Endothelial cell of umbilical vein (primary cell): ENCODE measurements around the gene ZNF428. TPM values are rescaled to one million over a fixed set of nuclear protein-coding genes. Genes with fewer than 3 reads are reported as not detected.

Experiments used
- BruUV-seq: library from RNA; stranded (reverse); fragments of 400-500 nt; replicated peaks from 2 replicates; lab custom pipeline; 2021; lab: Mats Ljungman, UMichigan
- CTCF ChIA-PET: fragments of 300-600, 350-600 bp; sonication (Branson Sonifier 250); formaldehyde crosslinking; loops from one replicate; lab custom pipeline; 2021; ENCODE audit warnings: antibody characterized with exemption, inconsistent platforms; lab: Charles Lee
- POLR2A ChIA-PET: fragments of 300-600, 350-600 bp; sonication (Branson Sonifier 250); formaldehyde crosslinking; loops from one replicate; lab custom pipeline; 2021; ENCODE audit warnings: antibody characterized with exemption, inconsistent platforms; lab: Charles Lee
- DNase-seq: peaks from one replicate; pipeline ENCODE4 v3.0.0-alpha.2; 2011; ENCODE audit warnings: low read depth, low spot score
- FAIRE-seq: peaks from 2 replicates; lab custom pipeline; 2011; peaks lifted over from hg19 to GRCh38; lab: Jason Lieb, UNC
- H2AFZ ChIP-seq: 2 replicates; pipeline ENCODE4 v1.6.0; 2012; ENCODE audit warnings: low read depth, low read length, control low read depth, inconsistent platforms
- H3K27ac ChIP-seq: 2 replicates; pipeline ENCODE4 v1.5.1; 2011; ENCODE audit warnings: low read depth, mild to moderate bottlenecking, control low read depth, low read length, moderate library complexity; ENCODE audit not compliant: insufficient read depth
- H3K27me3 ChIP-seq, 2 experiments: 2 replicates each; pipeline versions ENCODE4 v1.6.0 to v1.6.1; 2011; ENCODE audit warnings: low read length in 2 of 2, mixed read lengths in 1 of 2; ENCODE audit not compliant: control insufficient read depth in 2 of 2, insufficient read depth in 2 of 2
- H3K36me3 ChIP-seq, 2 experiments: 2 replicates in 1 of 2; 3 replicates in 1 of 2; pipeline ENCODE4 v1.5.1; 2011; ENCODE audit warnings: low read length in 2 of 2, mild to moderate bottlenecking in 1 of 2, moderate library complexity in 1 of 2; ENCODE audit not compliant: control insufficient read depth in 2 of 2, insufficient read depth in 2 of 2; ENCODE audit errors: extremely low read depth in 1 of 2
- H3K4me1 ChIP-seq: 3 replicates; pipeline ENCODE4 v1.5.1; 2011; ENCODE audit warnings: mild to moderate bottlenecking, low read length; ENCODE audit not compliant: control insufficient read depth, insufficient read depth; ENCODE audit errors: extremely low read depth
- H3K4me2 ChIP-seq: 2 replicates; pipeline ENCODE4 v1.6.1; 2011; ENCODE audit warnings: low read length, control low read depth, mixed read lengths; ENCODE audit not compliant: insufficient read depth
- H3K4me3 ChIP-seq, 3 experiments: fragments of 200-600 bp in 1 of 3; sonication (generic), shearing (Covaris generic) in 1 of 3; replicated peaks in 1 of 3; 2 replicates each; pipeline ENCODE4 v1.5.1; 2011 to 2016; ENCODE audit warnings: control low read depth in 3 of 3, low read length in 3 of 3, mild to moderate bottlenecking in 2 of 3, inconsistent platforms in 1 of 3, low read depth in 1 of 3, moderate library complexity in 1 of 3; ENCODE audit not compliant: insufficient read depth in 1 of 3
- H3K79me2 ChIP-seq: 2 replicates; pipeline ENCODE4 v1.6.0; 2012; ENCODE audit warnings: low read length, inconsistent platforms; ENCODE audit not compliant: control insufficient read depth, insufficient read depth
- H3K9ac ChIP-seq: replicated peaks from 2 replicates; pipeline ENCODE3; 2011; ENCODE audit warnings: low read length, control low read depth; ENCODE audit not compliant: insufficient read depth; ENCODE audit errors: extremely low read depth
- H3K9me1 ChIP-seq: replicated peaks from 3 replicates; pipeline ENCODE4 v1.6.0; 2011; ENCODE audit warnings: mild to moderate bottlenecking, low read length; ENCODE audit not compliant: control insufficient read depth, insufficient read depth; ENCODE audit errors: extremely low read depth
- H3K9me3 ChIP-seq: replicated peaks from 2 replicates; pipeline ENCODE4 v1.5.1; 2012; ENCODE audit warnings: low read length, inconsistent platforms; ENCODE audit not compliant: control insufficient read depth, insufficient read depth
- H4K20me1 ChIP-seq: replicated peaks from 2 replicates; pipeline ENCODE3; 2011; ENCODE audit warnings: mild to moderate bottlenecking, low read length; ENCODE audit not compliant: control insufficient read depth, insufficient read depth; ENCODE audit errors: extremely low read depth
- CTCF ChIP-seq, 2 donors: IDR thresholded peaks; 1 replicate in 1 of 2; 2 replicates in 1 of 2; pipeline ENCODE4 v1.5.1; 2011; ENCODE audit warnings: low read length in 2 of 2, mild to moderate bottlenecking in 2 of 2, moderate library complexity in 2 of 2, control low read depth in 1 of 2, inconsistent platforms in 1 of 2, low read depth in 1 of 2; ENCODE audit not compliant: insufficient read depth in 1 of 2; ENCODE audit errors: extremely low read depth in 1 of 2
- EZH2 ChIP-seq: IDR thresholded peaks from 2 replicates; pipeline ENCODE4 v1.6.1; 2012; ENCODE audit warnings: borderline replicate concordance, low read depth, mild to moderate bottlenecking, moderate library complexity, low read length, inconsistent platforms; ENCODE audit not compliant: severe bottlenecking
- FOS ChIP-seq: IDR thresholded peaks from 2 replicates; pipeline ENCODE4 v1.6.1; 2011; ENCODE audit warnings: mild to moderate bottlenecking, low read length, moderate library complexity, borderline replicate concordance; ENCODE audit not compliant: insufficient read depth
- GATA2 ChIP-seq: IDR thresholded peaks from 2 replicates; pipeline ENCODE4 v1.7.0; 2011; ENCODE audit warnings: low read depth, mild to moderate bottlenecking, moderate library complexity, mixed read lengths, low read length; ENCODE audit not compliant: insufficient read length, insufficient read depth
- JUN ChIP-seq: IDR thresholded peaks from 2 replicates; pipeline ENCODE4 v1.6.1; 2011; ENCODE audit warnings: borderline replicate concordance, low read depth; ENCODE audit not compliant: insufficient read length, insufficient read depth
- MAX ChIP-seq: IDR thresholded peaks from 2 replicates; pipeline ENCODE4 v1.6.1; 2011; ENCODE audit not compliant: insufficient read depth, insufficient read length
- MYC ChIP-seq: IDR thresholded peaks from one replicate; pipeline ENCODE4 v1.6.1; 2011; ENCODE audit warnings: mild to moderate bottlenecking, low read depth, low read length
- POLR2A ChIP-seq: IDR thresholded peaks from 2 replicates; pipeline ENCODE4 v1.6.1; 2012; ENCODE audit warnings: low read depth, mild to moderate bottlenecking, control low read depth, low read length
- POLR2AphosphoS5 ChIP-seq: IDR thresholded peaks from 2 replicates; pipeline ENCODE4 v1.6.1; 2012; ENCODE audit warnings: low read depth, mild to moderate bottlenecking, control low read depth, low read length, moderate library complexity; ENCODE audit not compliant: insufficient read depth
- dilution Hi-C: fragments of 300-500 bp; cut with MboI; formaldehyde crosslinking; loops from one replicate; pipeline ENCODE4 v1.15.0; 2019; ENCODE audit warnings: low sequenced_read_pairs; ENCODE audit not compliant: extremely low pct_ligation_motif_present
- intact Hi-C: fragments of 100-400 bp; cut with micrococcal nuclease; formaldehyde crosslinking; loops from one replicate; pipeline ENCODE4 v1.10.0; 2022
- polyA plus RNA-seq, 4 experiments: library from polyadenylated mRNA; depleted of rRNA in 3 of 4; stranded (reverse) in 3 of 4; unstranded in 1 of 4; fragments of >200 nt; gene quantifications; 2 replicates each; pipeline versions ENCODE4 v1.2.1 to v1.2.3, GENCODE V29; 2011 to 2012; ENCODE audit warnings: missing spikeins in 1 of 4
- total RNA-seq: library from RNA; stranded (reverse); gene quantifications from 2 replicates; pipeline ENCODE4 v1.2.3, GENCODE V29; 2021

Gene ZNF428
- total and polyA plus RNA-seq, 2 donors (not counting 3 experiments of a cell fraction or from before 2014, with no cell fraction given), result 29.2 to 56.2 TPM

GRCh38 chr19:43644181-43644580 lies 24.8 kb upstream of the ZNF428 start:
- Histone ChIP-seq H3K9me1 (no peaks in the 10 kb centered on the region), H2AFZ (no peak overlapping the region), H3K27ac (no peak overlapping the region), H3K9ac (no peak overlapping the region), H3K9me3 (no peaks in the 10 kb centered on the region), H3K27me3 (peaks cover 5 to 8% of the 10 kb centered on the region in 2 experiments), H3K4me3 (no peak overlapping the region), H3K4me2 (no peak overlapping the region), H3K79me2 (no peaks in the 10 kb centered on the region), H3K36me3 (peaks cover 2% of the 10 kb centered on the region in 2 experiments), H3K4me1 (peaks cover 7% of the 10 kb centered on the region), H4K20me1 (no peaks in the 10 kb centered on the region)
- CTCF ChIA-PET, result no interaction called here
- dilution Hi-C loops (no loop called here), intact Hi-C loops (no loop called here)
- BruUV-seq, result no TSS peak
- FAIRE-seq (no peak), DNase-seq (no peak)
- POLR2A ChIA-PET, result no interaction called here
- no peak for TF ChIP-seq POLR2AphosphoS5
- TF ChIP-seq JUN, result no peak
- TF ChIP-seq GATA2, result no peak
- no peak for TF ChIP-seq FOS
- TF ChIP-seq EZH2, result no peak
- TF ChIP-seq POLR2A, result no peak
- no peak for TF ChIP-seq MAX
- no peak for TF ChIP-seq MYC
- TF ChIP-seq CTCF (IDR thresholded peaks at IDR 0.05; ENCODE audit: extremely low read depth in 1 of 2, insufficient read depth in 1 of 2, low read depth in 1 of 2, low read length in 2 of 2), result no peak
